ENCODE data around the gene WDR55. TPM values are rescaled to one million over a fixed set of nuclear protein-coding genes. Genes with fewer than 3 reads are reported as not detected.

The WDR55 gene
- total and polyA plus RNA-seq, 2 of the 4 experiments (the other 2 are of a cell fraction), result 19.0 to 20.4 TPM

DNA sequence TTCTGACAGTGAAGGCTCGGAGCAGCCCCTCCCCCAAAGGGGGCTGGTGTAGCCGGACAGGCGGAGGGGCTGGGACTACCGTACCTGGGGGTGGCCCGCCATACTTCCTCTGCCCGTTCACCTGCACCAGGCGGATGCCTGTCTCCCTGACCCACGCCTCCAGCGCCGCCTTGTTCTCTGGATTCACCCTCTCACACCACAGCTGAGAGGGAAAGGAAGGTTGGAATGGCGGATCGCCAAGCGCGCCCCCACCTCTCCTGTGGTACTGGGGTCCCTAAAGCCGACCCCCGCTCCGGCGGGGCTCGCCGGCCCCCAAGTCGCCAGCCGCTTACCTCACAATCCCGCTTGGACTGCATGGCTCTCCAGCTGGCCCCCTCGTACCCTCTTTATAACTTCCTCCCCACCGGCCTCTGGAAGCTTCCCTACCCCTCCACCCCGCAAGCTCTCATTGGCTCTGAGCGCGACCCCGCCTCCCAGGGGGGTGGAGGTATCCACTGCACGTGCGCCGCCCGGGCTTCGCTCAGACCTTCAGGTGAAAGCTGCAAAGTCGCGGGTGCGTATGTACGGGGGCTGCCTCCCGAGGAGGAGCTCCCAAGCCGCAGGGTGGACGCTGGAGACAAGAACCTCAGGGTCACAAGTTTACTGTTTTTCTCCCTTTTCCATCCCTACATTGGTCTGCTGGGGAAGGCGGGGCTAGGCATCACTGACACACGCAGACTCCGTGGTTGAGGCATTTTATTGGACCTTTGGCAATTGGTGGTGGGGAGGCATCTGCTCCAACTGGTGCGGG is 8.7 kb downstream of the WDR55 start, which contains the start of gene DND1:
TSS of gene DND1 (minus strand) at position 390 of the 790 bp plus-strand sequence. CDS start at position 356, 34 bp downstream.
- no peak within 1 kb of the TSS for H2AFZ ChIP-seq (replicated peaks; ENCODE audit: low read length, poor library complexity)
- H3K4ac ChIP-seq (ENCODE audit: low read depth, low read length), result no peak within 1 kb of the TSS
- CTCF ChIA-PET, result no interaction called here
- ATAC-seq (ENCODE audit: low read depth) (no peak), DNase-seq (no peak)
- peaks cover 0 to 23% of the 10 kb centered on the region in 2 experiments; a peak in 3 of 4 replicates for H3K79me1 ChIP-seq (ENCODE audit: low read depth in 1 of 2, low read length in 2 of 2)
- peak within 1 kb of the TSS; percentile 42 for H2AK9ac ChIP-seq (replicated peaks; ENCODE audit: low read depth, low read length, poor library complexity)
- no peak within 1 kb of the TSS for H2BK15ac ChIP-seq (ENCODE audit: low read depth, low read length)
- no peak within 1 kb of the TSS for H2BK120ac ChIP-seq (ENCODE audit: low read depth, low read length)
- POLR2A ChIA-PET (ENCODE audit: unreplicated experiment), result no interaction called here
- dilution Hi-C loops (cut with HindIII; ENCODE audit: low sequenced_read_pairs, unreplicated experiment), result no loop called here
- no peak within 1 kb of the TSS for H3K18ac ChIP-seq (ENCODE audit: low read depth, low read length)
- H3K9me3 ChIP-seq (ENCODE audit: control insufficient read depth, insufficient read depth, low read length), result no peaks in the 10 kb centered on the region
- no peak within 1 kb of the TSS for H4K8ac ChIP-seq (ENCODE audit: low read depth in 2 of 2, low read length in 2 of 2)
- intact Hi-C loops (cut with micrococcal nuclease), result no loop called here
- TF ChIP-seq RFX5 (IDR thresholded peaks at IDR 0.05; ENCODE audit: low read depth, low read length) (no peak), RAD21 (IDR thresholded peaks at IDR 0.05; ENCODE audit: low read length) (no peak), SMC3 (IDR thresholded peaks at IDR 0.05; ENCODE audit: low read depth, low read length) (no peak), CEBPB (IDR thresholded peaks at IDR 0.05; ENCODE audit: low read depth, low read length) (no peak)
- TF ChIP-seq, protein P1, sequence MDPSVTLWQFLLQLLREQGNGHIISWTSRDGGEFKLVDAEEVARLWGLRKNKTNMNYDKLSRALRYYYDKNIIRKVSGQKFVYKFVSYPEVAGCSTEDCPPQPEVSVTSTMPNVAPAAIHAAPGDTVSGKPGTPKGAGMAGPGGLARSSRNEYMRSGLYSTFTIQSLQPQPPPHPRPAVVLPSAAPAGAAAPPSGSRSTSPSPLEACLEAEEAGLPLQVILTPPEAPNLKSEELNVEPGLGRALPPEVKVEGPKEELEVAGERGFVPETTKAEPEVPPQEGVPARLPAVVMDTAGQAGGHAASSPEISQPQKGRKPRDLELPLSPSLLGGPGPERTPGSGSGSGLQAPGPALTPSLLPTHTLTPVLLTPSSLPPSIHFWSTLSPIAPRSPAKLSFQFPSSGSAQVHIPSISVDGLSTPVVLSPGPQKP (IDR thresholded peaks at IDR 0.05; ENCODE audit: borderline replicate concordance, low read depth, low read length), result no peak
- no peak within 1 kb of the TSS for H2AK5ac ChIP-seq (ENCODE audit: low read depth, low read length)
- no peaks in the 10 kb centered on the region; the same call in 1 of the 2 replicates for H3K4me1 ChIP-seq (ENCODE audit: control insufficient read depth, insufficient read depth, low read length)
- BruUV-seq (replicated peaks), result no TSS peak
- no peak within 1 kb of the TSS for H3K23ac ChIP-seq (ENCODE audit: low read depth, low read length)
- no peak within 1 kb of the TSS for H3K4me3 ChIP-seq (ENCODE audit: insufficient read depth, low read depth, low read length)
- no peak within 1 kb of the TSS for H3K14ac ChIP-seq (replicated peaks; ENCODE audit: low read depth, low read length)
- H3K36me3 ChIP-seq (ENCODE audit: control insufficient read depth, insufficient read depth, low read length), result peaks cover 66% of the 10 kb centered on the region
- H2BK5ac ChIP-seq (ENCODE audit: low read depth, low read length, poor library complexity, severe bottlenecking), result no peak within 1 kb of the TSS
- H3K9me1 ChIP-seq (ENCODE audit: insufficient read depth, low read length), result peaks cover 9% of the 10 kb centered on the region; the same call in 1 of the 2 replicates
- H4K5ac ChIP-seq (ENCODE audit: low read depth, low read length), result no peak within 1 kb of the TSS; the same call in 1 of the 2 replicates
- no peak within 1 kb of the TSS for H3K4me2 ChIP-seq (ENCODE audit: low read depth, low read length)
- no peak within 1 kb of the TSS for H3K9ac ChIP-seq (ENCODE audit: low read depth, low read length)
- H2BK20ac ChIP-seq (ENCODE audit: low read depth, low read length), result no peak within 1 kb of the TSS
- no peak within 1 kb of the TSS for H3K56ac ChIP-seq (ENCODE audit: extremely low read depth, insufficient read depth, low read length)
- 80% methylated on average over 9 of the region's 45 CpGs; no CpG with 5 or more reads in 1 of the 2 experiments for WGBS, 2 experiments (ENCODE audit: extremely low coverage in 2 of 2, insufficient read length in 1 of 2)
- H3K27me3 ChIP-seq (ENCODE audit: control insufficient read depth, insufficient read depth, low read length), result no peaks in the 10 kb centered on the region
- no peak within 1 kb of the TSS for H3K27ac ChIP-seq (ENCODE audit: insufficient read depth, low read length)
- H4K20me1 ChIP-seq (ENCODE audit: insufficient read depth, low read length), result peaks cover 5% of the 10 kb centered on the region; the same call in 1 of the 2 replicates
- in situ Hi-C loops (cut with MboI; ENCODE audit: low sequenced_read_pairs), result no loop called here
- no peak within 1 kb of the TSS for H4K91ac ChIP-seq (ENCODE audit: insufficient read depth, low read depth, low read length)
